Measurements from ENCODE around the gene PLXNB3. TPM values are rescaled to one million over a fixed set of nuclear protein-coding genes. Genes with fewer than 3 reads are reported as not detected.

Gene PLXNB3
- total RNA-seq, 1 donor from 2014 or later: not detected

GRCh38 chrX:153732401-153732800 is 31.6 kb upstream of the PLXNB3 start:
- no peak overlapping the region for H3K27ac Mint-ChIP-seq
- H3K9me3 Mint-ChIP-seq: peaks cover 2% of the 10 kb centered on the region
- ATAC-seq (ENCODE audit: low read depth): no peak
- CTCF ChIA-PET: no interaction called here
- H3K36me3 Mint-ChIP-seq (ENCODE audit: low read depth): peaks cover 30% of the 10 kb centered on the region
- DNase-seq: no peak
- H3K4me1 Mint-ChIP-seq: peaks cover 35% of the 10 kb centered on the region
- H3K27me3 Mint-ChIP-seq: no peaks in the 10 kb centered on the region
- TF ChIP-seq, protein P1, sequence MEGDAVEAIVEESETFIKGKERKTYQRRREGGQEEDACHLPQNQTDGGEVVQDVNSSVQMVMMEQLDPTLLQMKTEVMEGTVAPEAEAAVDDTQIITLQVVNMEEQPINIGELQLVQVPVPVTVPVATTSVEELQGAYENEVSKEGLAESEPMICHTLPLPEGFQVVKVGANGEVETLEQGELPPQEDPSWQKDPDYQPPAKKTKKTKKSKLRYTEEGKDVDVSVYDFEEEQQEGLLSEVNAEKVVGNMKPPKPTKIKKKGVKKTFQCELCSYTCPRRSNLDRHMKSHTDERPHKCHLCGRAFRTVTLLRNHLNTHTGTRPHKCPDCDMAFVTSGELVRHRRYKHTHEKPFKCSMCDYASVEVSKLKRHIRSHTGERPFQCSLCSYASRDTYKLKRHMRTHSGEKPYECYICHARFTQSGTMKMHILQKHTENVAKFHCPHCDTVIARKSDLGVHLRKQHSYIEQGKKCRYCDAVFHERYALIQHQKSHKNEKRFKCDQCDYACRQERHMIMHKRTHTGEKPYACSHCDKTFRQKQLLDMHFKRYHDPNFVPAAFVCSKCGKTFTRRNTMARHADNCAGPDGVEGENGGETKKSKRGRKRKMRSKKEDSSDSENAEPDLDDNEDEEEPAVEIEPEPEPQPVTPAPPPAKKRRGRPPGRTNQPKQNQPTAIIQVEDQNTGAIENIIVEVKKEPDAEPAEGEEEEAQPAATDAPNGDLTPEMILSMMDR (IDR thresholded peaks at IDR 0.05): no peak
- no peak overlapping the region for H3K4me3 Mint-ChIP-seq
- POLR2A ChIA-PET: no interaction called here
- intact Hi-C loops (cut with micrococcal nuclease): no loop called here

- H3K9me3 Mint-ChIP-seq: peaks cover 2% of the 10 kb centered on the region
- intact Hi-C loops (cut with micrococcal nuclease): no loop called here
- no peak overlapping the region for H3K27ac Mint-ChIP-seq
- H3K4me1 Mint-ChIP-seq: peaks cover 27% of the 10 kb centered on the region
- peaks cover 32% of the 10 kb centered on the region for H3K36me3 Mint-ChIP-seq (ENCODE audit: low read depth)
- ChIA-PET POLR2A (no interaction called here), CTCF (no interaction called here)
- H3K4me3 Mint-ChIP-seq: no peak overlapping the region
- DNase-seq: no peak
- no peak for ATAC-seq (ENCODE audit: low read depth)
- TF ChIP-seq, protein P1 (IDR thresholded peaks at IDR 0.05): no peak
- no peaks in the 10 kb centered on the region for H3K27me3 Mint-ChIP-seq
Observed at GRCh38 chrX:153733651-153734240, 30.3 kb upstream of the PLXNB3 start.

DNA sequence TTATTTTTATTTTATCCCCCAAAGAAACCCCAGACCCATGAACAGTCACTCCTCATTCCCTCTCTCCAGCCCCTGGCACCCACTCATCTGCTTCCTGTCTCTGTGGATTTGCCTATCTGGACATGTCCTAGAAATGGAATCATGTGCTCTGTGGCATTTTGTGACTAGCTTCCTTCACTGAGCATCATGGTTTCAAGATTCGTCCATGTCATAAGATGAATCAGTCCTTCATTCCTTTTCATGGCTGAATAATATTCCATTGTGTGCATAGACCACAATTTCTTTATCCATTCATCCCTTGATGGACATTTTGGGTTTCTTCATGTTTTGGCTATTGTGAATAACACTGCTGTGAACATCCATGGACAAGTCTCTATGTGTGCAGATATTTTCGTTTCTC is 29.2 kb upstream of the PLXNB3 start:
- no peak for DNase-seq
- Mint-ChIP-seq H3K4me3 (no peak overlapping the region), H3K27ac (no peak overlapping the region), H3K27me3 (no peaks in the 10 kb centered on the region), H3K9me3 (peaks cover 2% of the 10 kb centered on the region), H3K36me3 (ENCODE audit: low read depth) (peaks cover 31% of the 10 kb centered on the region), H3K4me1 (peaks cover 23% of the 10 kb centered on the region)
- TF ChIP-seq, protein P1 (IDR thresholded peaks at IDR 0.05): no peak
- CTCF ChIA-PET: no interaction called here
- no peak for ATAC-seq (ENCODE audit: low read depth)
- POLR2A ChIA-PET: interaction anchor here (1.1 kb wide), 1 partner anchor 8 kb away, joined by 3 read pairs; no protein-coding TSS in a partner anchor
- intact Hi-C loops (cut with micrococcal nuclease): loop anchor here (1.0 kb wide), 1 partner anchor 8 kb away; no protein-coding TSS in a partner anchor

GRCh38 chrX:153735274-153735673 is 28.8 kb upstream of the PLXNB3 start:
- TF ChIP-seq, protein P1 (IDR thresholded peaks at IDR 0.05): no peak
- POLR2A ChIA-PET: interaction anchor here (1.1 kb wide), 1 partner anchor 9 kb away, joined by 3 read pairs; no protein-coding TSS in a partner anchor
- H3K4me3 Mint-ChIP-seq: no peak overlapping the region
- H3K9me3 Mint-ChIP-seq: peaks cover 2% of the 10 kb centered on the region
- H3K4me1 Mint-ChIP-seq: peaks cover 27% of the 10 kb centered on the region
- H3K27me3 Mint-ChIP-seq: no peaks in the 10 kb centered on the region
- intact Hi-C loops (cut with micrococcal nuclease): loop anchor here (1.0 kb wide), 1 partner anchor 8 kb away; no protein-coding TSS in a partner anchor
- CTCF ChIA-PET: no interaction called here
- H3K36me3 Mint-ChIP-seq (ENCODE audit: low read depth): peaks cover 31% of the 10 kb centered on the region
- ATAC-seq (ENCODE audit: low read depth): peak; percentile 79
- DNase-seq: no peak
- no peak overlapping the region for H3K27ac Mint-ChIP-seq

DNA sequence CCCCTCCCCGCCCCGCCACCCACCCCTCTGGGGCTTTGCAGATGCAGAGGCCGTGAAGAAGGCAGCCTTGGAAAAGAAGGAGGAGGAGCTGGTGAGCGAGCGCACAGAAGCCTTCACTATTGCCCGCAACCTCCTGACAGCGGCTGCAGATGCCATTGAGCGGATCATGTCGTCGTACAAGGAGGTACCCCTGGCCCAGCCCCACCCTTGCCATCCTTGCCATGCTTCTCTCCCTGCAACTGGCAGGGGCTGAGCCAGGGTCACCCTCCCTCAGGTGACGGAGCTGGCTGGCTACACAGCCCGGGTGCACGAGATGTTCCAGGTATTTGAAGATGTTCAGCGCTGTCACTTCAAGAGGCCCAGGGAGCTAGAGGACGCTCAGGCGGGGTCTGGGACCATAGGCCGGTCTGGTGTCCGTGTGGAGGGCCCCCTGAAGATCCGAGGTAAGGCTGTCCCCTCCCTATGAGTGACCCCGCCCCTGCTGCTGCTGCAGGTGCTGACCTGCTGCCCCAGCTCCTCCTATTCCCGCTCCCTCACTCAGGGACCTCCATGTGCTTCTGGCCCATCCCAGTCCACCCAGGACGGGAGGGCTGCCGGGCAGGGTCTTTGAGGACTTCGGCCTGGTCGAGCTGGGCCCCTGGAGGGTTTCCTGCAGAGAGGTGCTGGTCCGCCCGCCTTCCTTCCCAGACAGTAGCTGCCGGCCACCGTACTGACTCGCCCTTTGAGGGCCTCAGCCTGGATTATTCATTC is 27.8 kb upstream of the PLXNB3 start:
- ChIA-PET CTCF (no interaction called here), POLR2A (interaction anchor here (0.6 to 1.1 kb wide), 2 partner anchors 10 to 58 kb away, joined by 3 to 10 read pairs; partner anchors contain the start of genes IDH3G and SSR4)
- peaks cover 27% of the 10 kb centered on the region for H3K4me1 Mint-ChIP-seq
- DNase-seq: no peak
- peaks cover 27% of the 10 kb centered on the region for H3K36me3 Mint-ChIP-seq (ENCODE audit: low read depth)
- H3K27me3 Mint-ChIP-seq: no peaks in the 10 kb centered on the region
- intact Hi-C loops (cut with micrococcal nuclease): no loop called here
- no peak for ATAC-seq (ENCODE audit: low read depth)
- H3K4me3 Mint-ChIP-seq: no peak overlapping the region
- H3K27ac Mint-ChIP-seq: no peak overlapping the region
- TF ChIP-seq, protein P1 (IDR thresholded peaks at IDR 0.05): no peak
- peaks cover 2% of the 10 kb centered on the region for H3K9me3 Mint-ChIP-seq
